K562 (cell line): Measurements from ENCODE around the gene FOXB2. TPM values are rescaled to one million over a fixed set of nuclear protein-coding genes. Genes with fewer than 3 reads are reported as not detected.

Experiments used
- ATAC-seq: fragments of 200-7000 bp; cut with Tn5 transposase; 3 replicates; pipeline ENCODE4 v1.9.1; 2020; ENCODE audit warnings: moderate library complexity
- BruUV-seq: library from RNA; stranded (reverse); fragments of 400-500 nt; replicated peaks from 2 replicates; lab custom pipeline; 2021; lab: Mats Ljungman, UMichigan
- CTCF ChIA-PET: fragments of 300-600 bp; formaldehyde crosslinking; extraction: SDS; loops from one replicate; lab custom pipeline; 2021; ENCODE audit warnings: low intra/inter-chr PET ratio; lab: Yijun Ruan, JAX
- POLR2A ChIA-PET: fragments of 300-600, 350-650 bp; sonication (Branson Sonifier 250); formaldehyde crosslinking; extraction: SDS; loops from one replicate; lab custom pipeline; 2021; ENCODE audit warnings: antibody characterized with exemption, inconsistent platforms; lab: Yijun Ruan, JAX
- DNase-seq, 4 experiments: peaks; one replicate each; pipeline versions ENCODE4 v3.0.0 to v3.0.0-alpha.2; 2011 to 2018; ENCODE audit warnings: low spot score in 3 of 4, mixed read lengths in 3 of 4; ENCODE audit errors: extremely low read depth in 1 of 4
- FAIRE-seq: peaks from 2 replicates; lab custom pipeline; 2011; peaks lifted over from hg19 to GRCh38; lab: Jason Lieb, UNC
- H2AFZ ChIP-seq: 2 replicates; pipeline ENCODE4 v1.6.0; 2011; ENCODE audit warnings: low read depth, low read length, control low read depth, inconsistent platforms
- H3K27ac ChIP-seq: fragments of 200-600 bp; 3 replicates; pipeline ENCODE4 v1.8.0; 2011; ENCODE audit warnings: low read depth, mild to moderate bottlenecking, control low read depth, inconsistent platforms, low read length, moderate library complexity, mixed read lengths; ENCODE audit errors: extremely low read depth
- H3K27me3 ChIP-seq, 2 experiments: fragments of 300-600 bp in 1 of 2; 2 replicates in 1 of 2; 3 replicates in 1 of 2; pipeline versions ENCODE4 v1.6.0 to v1.8.0; 2011; ENCODE audit warnings: inconsistent platforms in 2 of 2, low read length in 2 of 2, mild to moderate bottlenecking in 1 of 2, mixed read lengths in 1 of 2, moderate library complexity in 1 of 2; ENCODE audit not compliant: control insufficient read depth in 2 of 2, insufficient read depth in 2 of 2
- H3K36me3 ChIP-seq: fragments of 300-600 bp; 3 replicates; pipeline ENCODE4 v1.8.0; 2011; ENCODE audit warnings: mild to moderate bottlenecking, low read length, inconsistent platforms; ENCODE audit not compliant: control insufficient read depth, insufficient read depth
- H3K4me1 ChIP-seq, 2 experiments: fragments of 200-600 bp in 1 of 2; replicated peaks in 1 of 2; 2 replicates in 1 of 2; 3 replicates in 1 of 2; pipeline versions ENCODE4 v1.5.1 to v1.8.0; 2011; ENCODE audit warnings: inconsistent platforms in 2 of 2, low read length in 2 of 2, mild to moderate bottlenecking in 1 of 2, mixed read lengths in 1 of 2, moderate library complexity in 1 of 2; ENCODE audit not compliant: control insufficient read depth in 2 of 2, insufficient read depth in 2 of 2
- H3K4me2 ChIP-seq: 2 replicates; pipeline ENCODE4 v1.6.1; 2011; ENCODE audit warnings: low read length, control low read depth, inconsistent platforms, mixed read lengths; ENCODE audit not compliant: insufficient read depth
- H3K4me3 ChIP-seq: fragments of 200-600 bp; sonication (generic), shearing (Covaris generic); 2 replicates; pipeline ENCODE4 v1.5.1; 2016; ENCODE audit warnings: control low read depth, inconsistent platforms
- H3K79me2 ChIP-seq: fragments of 200-600 bp; 3 replicates; pipeline ENCODE4 v1.8.0; 2011; ENCODE audit warnings: low read length, inconsistent platforms; ENCODE audit not compliant: control insufficient read depth, insufficient read depth
- H3K9ac ChIP-seq, 2 experiments: 2 replicates each; pipeline versions ENCODE4 v1.6.0 to v1.6.1; 2011; ENCODE audit warnings: low read depth in 2 of 2, low read length in 2 of 2, control low read depth in 1 of 2, inconsistent platforms in 1 of 2, mild to moderate bottlenecking in 1 of 2, mixed read lengths in 1 of 2; ENCODE audit not compliant: insufficient read depth in 1 of 2
- H3K9me1 ChIP-seq: one replicate; pipeline ENCODE4 v1.6.0; 2011; ENCODE audit warnings: inconsistent platforms, mild to moderate bottlenecking, low read length, moderate library complexity; ENCODE audit not compliant: control insufficient read depth, insufficient read depth
- H3K9me3 ChIP-seq: replicated peaks from 2 replicates; pipeline ENCODE4 v1.5.1; 2011; ENCODE audit warnings: low read depth, low read length, inconsistent platforms; ENCODE audit not compliant: control insufficient read depth, insufficient read depth
- H4K20me1 ChIP-seq: replicated peaks from 2 replicates; pipeline ENCODE4 v1.6.1; 2011; ENCODE audit warnings: low read length, inconsistent platforms, mixed read lengths; ENCODE audit not compliant: control insufficient read depth, insufficient read depth
- ETV5 ChIP-seq: sonication (generic); formaldehyde crosslinking; IDR thresholded peaks from 2 replicates; pipeline ENCODE4 v1.4.0; 2020; ENCODE audit warnings: low read depth, mild to moderate bottlenecking, missing genetic modification reagents
- FOXK2 ChIP-seq, 2 experiments: fragments of 450-650 bp; IDR thresholded peaks in 1 of 2; conservative IDR thresholded peaks in 1 of 2; 2 replicates each; pipeline ENCODE4 v1.6.1; 2016; ENCODE audit warnings: low read depth in 2 of 2, mild to moderate bottlenecking in 1 of 2
- MAFF ChIP-seq: IDR thresholded peaks from 2 replicates; pipeline ENCODE4 v1.6.1; 2012; ENCODE audit warnings: low read length, improper control_type of control experiment
- POLR3G ChIP-seq: IDR thresholded peaks from 2 replicates; pipeline ENCODE4 v1.6.1; 2011; ENCODE audit not compliant: insufficient read length, insufficient replicate concordance; ENCODE audit errors: extremely low read depth
- RBM15 ChIP-seq: fragments of 200-400 bp; formaldehyde crosslinking; IDR thresholded peaks from 2 replicates; pipeline ENCODE4 v1.6.1; 2018; ENCODE audit warnings: mild to moderate bottlenecking, low read length, moderate library complexity; ENCODE audit not compliant: insufficient read depth
- RBM25 ChIP-seq: fragments of 200-400 bp; formaldehyde crosslinking; IDR thresholded peaks from 2 replicates; pipeline ENCODE4 v1.6.1; 2018; ENCODE audit warnings: low read length, low read depth, moderate library complexity; ENCODE audit not compliant: severe bottlenecking
- ZNF224 ChIP-seq: sonication (generic); formaldehyde crosslinking; IDR thresholded peaks from 2 replicates; pipeline ENCODE4 v1.8.0; 2022; ENCODE audit warnings: mild to moderate bottlenecking, missing genetic modification reagents
- WGBS: fragments of 100-300 bp; shearing (Covaris generic); methylation state at CpG from one replicate; pipeline ENCODE4 v1.1.6; 2016; ENCODE audit warnings: low coverage, mixed read lengths; ENCODE audit not compliant: insufficient coverage; ENCODE audit errors: missing lambda C conversion rate; 5-methylcytosine and 5-hydroxymethylcytosine counted together
- in situ Hi-C: fragments of 300-500 bp; cut with MboI; formaldehyde crosslinking; loops from 4 replicates; pipeline ENCODE4 v1.15.0; 2018; ENCODE audit warnings: inconsistent platforms, mixed read lengths
- intact Hi-C: fragments of 100-400 bp; cut with micrococcal nuclease; formaldehyde crosslinking; loops from 2 replicates; pipeline ENCODE4 v1.14.2; 2022
- polyA plus RNA-seq, 8 experiments: library from polyadenylated mRNA; depleted of rRNA in 4 of 8; stranded (reverse) in 5 of 8; unstranded in 3 of 8; fragments of >200 nt; fragmentation: Nextera tagmentation in 2 of 8; fragmentation: Illumina TruSeq in 1 of 8; extraction: Ambion mirVana in 2 of 8; extraction: Trizol in 1 of 8; gene quantifications; 2 replicates each; pipeline versions ENCODE4 v1.2.1 to v1.2.3, GENCODE V29; 2011 to 2014; ENCODE audit warnings: inconsistent platforms in 1 of 8, missing spikeins in 1 of 8
- total RNA-seq, 7 experiments: library from RNA; depleted of rRNA in 6 of 7; stranded (reverse); fragments of >200 nt in 6 of 7; fragmentation: Illumina TruSeq in 2 of 7; extraction: Trizol in 2 of 7; gene quantifications; 2 replicates each; pipeline versions ENCODE4 v1.2.1 to v1.2.3, GENCODE V29; 2011 to 2021; ENCODE audit warnings: low replicate concordance in 1 of 7
- TF ChIP-seq, protein P1 (sequence below): fragments of 250-450 bp; sonication (Bioruptor Pico); IDR thresholded peaks from 2 replicates; pipeline ENCODE4 v1.4.0; 2020

FOXB2 gene
- total and polyA plus RNA-seq, 9 of the 15 experiments (the other 6 are each of a cell fraction or from before 2014, with no cell fraction given), result not detected

DNA sequence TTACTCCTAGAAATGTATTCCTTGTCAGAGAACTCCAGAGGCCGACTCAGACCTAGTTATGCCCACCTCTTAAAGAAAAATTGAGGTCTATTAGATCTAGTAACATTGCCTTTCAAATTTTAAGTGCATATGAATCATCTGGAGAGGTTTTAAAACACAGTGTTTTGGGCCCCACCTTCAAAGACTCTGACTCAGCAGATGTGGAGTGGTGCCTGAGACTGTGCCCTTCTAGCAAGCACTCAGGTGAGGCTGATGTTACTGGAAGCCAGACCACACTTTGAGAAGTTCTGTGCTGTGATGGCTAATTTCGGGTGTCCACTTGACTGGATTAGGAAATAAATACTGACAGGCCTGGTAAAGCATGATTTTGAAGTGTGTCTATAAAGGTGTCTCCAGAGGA is 10.6 kb downstream of the FOXB2 start:
- Histone ChIP-seq H3K27me3 (no peaks in the 10 kb centered on the region), H2AFZ (no peak overlapping the region), H4K20me1 (no peaks in the 10 kb centered on the region), H3K27ac (no peak overlapping the region), H3K4me2 (no peak overlapping the region), H3K79me2 (no peaks in the 10 kb centered on the region), H3K4me1 (no peaks in the 10 kb centered on the region), H3K4me3 (no peak overlapping the region), H3K36me3 (no peaks in the 10 kb centered on the region), H3K9me3 (no peaks in the 10 kb centered on the region), H3K9ac (no peak overlapping the region), H3K9me1 (no peaks in the 10 kb centered on the region)
- TF ChIP-seq ETV5 (CRISPR knock-in tag), result no peak
- no peak for TF ChIP-seq RBM15
- TF ChIP-seq, protein P1, sequence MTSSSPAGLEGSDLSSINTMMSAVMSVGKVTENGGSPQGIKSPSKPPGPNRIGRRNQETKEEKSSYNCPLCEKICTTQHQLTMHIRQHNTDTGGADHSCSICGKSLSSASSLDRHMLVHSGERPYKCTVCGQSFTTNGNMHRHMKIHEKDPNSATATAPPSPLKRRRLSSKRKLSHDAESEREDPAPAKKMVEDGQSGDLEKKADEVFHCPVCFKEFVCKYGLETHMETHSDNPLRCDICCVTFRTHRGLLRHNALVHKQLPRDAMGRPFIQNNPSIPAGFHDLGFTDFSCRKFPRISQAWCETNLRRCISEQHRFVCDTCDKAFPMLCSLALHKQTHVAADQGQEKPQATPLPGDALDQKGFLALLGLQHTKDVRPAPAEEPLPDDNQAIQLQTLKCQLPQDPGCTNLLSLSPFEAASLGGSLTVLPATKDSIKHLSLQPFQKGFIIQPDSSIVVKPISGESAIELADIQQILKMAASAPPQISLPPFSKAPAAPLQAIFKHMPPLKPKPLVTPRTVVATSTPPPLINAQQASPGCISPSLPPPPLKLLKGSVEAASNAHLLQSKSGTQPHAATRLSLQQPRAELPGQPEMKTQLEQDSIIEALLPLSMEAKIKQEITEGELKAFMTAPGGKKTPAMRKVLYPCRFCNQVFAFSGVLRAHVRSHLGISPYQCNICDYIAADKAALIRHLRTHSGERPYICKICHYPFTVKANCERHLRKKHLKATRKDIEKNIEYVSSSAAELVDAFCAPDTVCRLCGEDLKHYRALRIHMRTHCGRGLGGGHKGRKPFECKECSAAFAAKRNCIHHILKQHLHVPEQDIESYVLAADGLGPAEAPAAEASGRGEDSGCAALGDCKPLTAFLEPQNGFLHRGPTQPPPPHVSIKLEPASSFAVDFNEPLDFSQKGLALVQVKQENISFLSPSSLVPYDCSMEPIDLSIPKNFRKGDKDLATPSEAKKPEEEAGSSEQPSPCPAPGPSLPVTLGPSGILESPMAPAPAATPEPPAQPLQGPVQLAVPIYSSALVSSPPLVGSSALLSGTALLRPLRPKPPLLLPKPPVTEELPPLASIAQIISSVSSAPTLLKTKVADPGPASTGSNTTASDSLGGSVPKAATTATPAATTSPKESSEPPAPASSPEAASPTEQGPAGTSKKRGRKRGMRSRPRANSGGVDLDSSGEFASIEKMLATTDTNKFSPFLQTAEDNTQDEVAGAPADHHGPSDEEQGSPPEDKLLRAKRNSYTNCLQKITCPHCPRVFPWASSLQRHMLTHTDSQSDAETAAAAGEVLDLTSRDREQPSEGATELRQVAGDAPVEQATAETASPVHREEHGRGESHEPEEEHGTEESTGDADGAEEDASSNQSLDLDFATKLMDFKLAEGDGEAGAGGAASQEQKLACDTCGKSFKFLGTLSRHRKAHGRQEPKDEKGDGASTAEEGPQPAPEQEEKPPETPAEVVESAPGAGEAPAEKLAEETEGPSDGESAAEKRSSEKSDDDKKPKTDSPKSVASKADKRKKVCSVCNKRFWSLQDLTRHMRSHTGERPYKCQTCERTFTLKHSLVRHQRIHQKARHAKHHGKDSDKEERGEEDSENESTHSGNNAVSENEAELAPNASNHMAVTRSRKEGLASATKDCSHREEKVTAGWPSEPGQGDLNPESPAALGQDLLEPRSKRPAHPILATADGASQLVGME, result no peak
- TF ChIP-seq ZNF224 (CRISPR knock-in tag), result no peak
- TF ChIP-seq MAFF, result no peak
- no peak for TF ChIP-seq POLR3G
- TF ChIP-seq RBM25, result no peak
- TF ChIP-seq FOXK2 (conservative IDR thresholded peaks at IDR 0.05 in 1 of 2, IDR thresholded peaks at IDR 0.05 in 1 of 2; ENCODE audit: low read depth in 2 of 2), result no peak
- in situ Hi-C loops (no loop called here), intact Hi-C loops (no loop called here)
- ATAC-seq (no peak), FAIRE-seq (no peak), DNase-seq (no peak)
- POLR2A ChIA-PET, result no interaction called here
- BruUV-seq, result no TSS peak
- WGBS, result 0% methylated on average over 2 of the region's 2 CpGs
- CTCF ChIA-PET, result no interaction called here
